HFF-Myc (cell line): ENCODE results near the gene SULT4A1.
"Not testable (repeated sequence)": the region's sequence is repeated elsewhere in the genome, so short reads cannot be mapped to it uniquely, and the experiment has no call there.

ENCODE experiments used
- DNase-seq: peaks from one replicate; pipeline ENCODE4 v3.0.0-alpha.2; 2011; ENCODE audit warnings: low read depth; ENCODE audit errors: extremely low read depth
- H3K4me3 ChIP-seq: replicated peaks from 2 replicates; pipeline ENCODE4 v1.5.1; 2011; ENCODE audit warnings: low read depth, mild to moderate bottlenecking, control low read depth, low read length
- CTCF ChIP-seq: IDR thresholded peaks from 2 replicates; pipeline ENCODE4 v1.5.1; 2012; ENCODE audit warnings: mild to moderate bottlenecking, low read depth, low read length, control low read depth; ENCODE audit errors: missing control alignments

The SULT4A1 gene

GRCh38 chr22:43862074-43862881 is at the start of gene SULT4A1:
Gene SULT4A1 (minus strand): TSS chr22:43862513. CDS start chr22:43862382, 131 bp downstream.
- H3K4me3 ChIP-seq, result 0 out of 2 replicates have a peak within 1 kb of the TSS, but pooled peaks have one; percentile 3
- DNase-seq, result no peak
- TF ChIP-seq CTCF, result no peak

- no peak for DNase-seq
- H3K4me3 ChIP-seq, result no peak overlapping the region
Observed at GRCh38 chr22:43911351-43911750, 49.0 kb upstream of the SULT4A1 start.

GRCh38 chr22:43910178-43910695 is 47.9 kb upstream of the SULT4A1 start:
- TF ChIP-seq CTCF, result no peak
- H3K4me3 ChIP-seq, result no peak overlapping the region
- DNase-seq, result no peak

More at GRCh38 chr22:43911351-43911750, 49.0 kb upstream of the SULT4A1 start:
- TF ChIP-seq CTCF, result no peak

GRCh38 chr22:43909708-43910107 is 47.4 kb upstream of the SULT4A1 start:
- no peak for DNase-seq
- H3K4me3 ChIP-seq, result no peak overlapping the region
- TF ChIP-seq CTCF, result no peak

GRCh38 chr22:43905681-43906080 is 43.4 kb upstream of the SULT4A1 start:
- TF ChIP-seq CTCF, result no peak

GRCh38 chr22:43904412-43904811 is 42.1 kb upstream of the SULT4A1 start:
- H3K4me3 ChIP-seq, DNase-seq: not testable (repeated sequence)
- peak; percentile 51 for TF ChIP-seq CTCF

More at GRCh38 chr22:43905681-43906080, 43.4 kb upstream of the SULT4A1 start:
- no peak overlapping the region for H3K4me3 ChIP-seq
- DNase-seq, result no peak

- not testable (repeated sequence) for DNase-seq, H3K4me3 ChIP-seq
Observed at GRCh38 chr22:43903033-43903432, 40.7 kb upstream of the SULT4A1 start.
